Amygdala (tissue), 56 donors: ENCODE results near the gene B3GALT5.
A peak's percentile ranks its signal among the peaks of the same experiment; 100 is the strongest.
"Not testable (repeated sequence)": the region's sequence is repeated elsewhere in the genome, so short reads cannot be mapped to it uniquely, and the experiment has no call there.

Experiments
- DNase-seq, 56 donors: peaks; one replicate each; lab custom pipeline; 2025; lab: John Stamatoyannopoulos, UW

Gene B3GALT5

GRCh38 chr21:39612233-39613040 lies at the start of gene B3GALT5:
B3GALT5 (plus strand) TSS chr21:39612940; CDS start chr21:39660560, 47,620 bp downstream.
- DNase-seq: peak in 9 of 56 donors; percentile 18 to 44 (median 24)

- peak in 44 of 56 donors; percentile 5 to 67 (median 31) for DNase-seq
These were observed 48.5 kb upstream of the B3GALT5 start for GRCh38 chr21:39564200-39564599.

GRCh38 chr21:39567180-39567972 lies 45.4 kb upstream of the B3GALT5 start:
- no peak for DNase-seq

DNA sequence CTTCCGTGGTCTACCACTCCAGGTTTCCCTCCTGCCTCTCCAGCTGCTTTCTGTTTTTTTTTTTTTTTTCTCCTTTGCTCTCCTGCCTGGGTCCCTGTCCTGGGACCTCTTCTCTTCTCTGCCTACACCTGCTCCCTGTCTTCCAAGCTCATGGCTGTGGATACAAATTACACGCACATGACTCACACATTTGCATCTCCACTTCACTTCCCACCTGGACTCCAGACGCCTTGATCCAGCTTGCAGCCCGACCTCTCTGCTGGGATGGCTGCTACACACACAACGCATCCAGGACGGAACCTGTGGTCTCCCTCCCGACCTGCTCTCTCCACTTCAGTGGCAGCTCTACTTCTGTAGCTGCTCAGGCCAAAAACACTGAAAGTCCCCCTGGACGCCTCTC lies 44.4 kb upstream of the B3GALT5 start:
- no peak for DNase-seq

GRCh38 chr21:39575775-39576174 lies 37.0 kb upstream of the B3GALT5 start:
- no peak for DNase-seq

- no peak for DNase-seq
These were observed 36.1 kb upstream of the B3GALT5 start for GRCh38 chr21:39576518-39577128.

DNA sequence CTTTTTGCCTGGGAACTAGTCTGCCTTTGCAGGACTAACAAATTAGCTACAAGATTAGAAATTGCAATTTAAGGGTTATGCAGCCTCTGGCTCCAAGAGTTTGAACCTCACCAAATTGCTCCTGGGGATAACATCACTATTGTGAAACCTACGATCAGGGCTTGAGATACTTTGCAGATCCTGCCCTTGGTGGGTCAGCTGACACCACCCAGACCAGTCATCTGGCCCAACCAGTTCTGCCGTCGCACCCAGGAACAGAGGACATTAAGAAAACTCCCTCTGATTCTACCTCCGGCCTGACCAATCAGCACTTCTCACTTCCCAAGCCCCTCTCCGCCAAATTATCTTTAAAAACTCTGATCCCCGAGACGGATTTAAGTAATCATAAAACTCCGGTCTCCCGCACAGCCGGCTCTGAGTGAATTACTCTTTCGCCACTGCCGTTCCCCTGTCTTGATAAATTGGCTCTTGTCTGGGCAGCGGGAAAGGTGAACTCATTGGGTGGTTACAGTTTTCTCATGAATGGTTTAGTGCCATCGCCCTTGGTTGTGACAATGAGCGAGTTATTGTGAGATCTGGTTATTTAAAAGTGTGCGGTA lies 32.9 kb upstream of the B3GALT5 start:
- no peak for DNase-seq

DNA sequence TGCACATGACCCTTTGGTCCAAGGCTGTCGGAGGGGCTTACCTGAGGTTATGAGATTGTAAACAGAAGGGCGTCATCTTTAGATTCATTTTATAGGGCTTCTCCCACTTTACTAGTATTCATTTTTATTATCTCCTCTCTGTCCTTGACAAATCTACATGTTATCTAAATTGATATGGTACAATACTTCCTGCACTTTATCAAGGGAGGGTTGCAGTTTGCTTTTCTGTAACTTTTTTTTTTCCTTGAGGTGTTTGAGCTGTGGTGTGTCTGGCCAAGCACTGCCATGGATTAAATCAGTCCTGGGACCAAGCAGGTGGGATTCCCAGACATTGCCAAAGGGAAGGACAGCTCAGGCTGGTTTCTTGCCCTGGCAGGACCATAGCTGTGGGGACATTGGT lies 32.0 kb upstream of the B3GALT5 start:
- DNase-seq: no peak

- no peak for DNase-seq
These were observed 31.3 kb upstream of the B3GALT5 start for GRCh38 chr21:39581414-39581813.

GRCh38 chr21:39582749-39583148 lies 30.0 kb upstream of the B3GALT5 start:
- no peak for DNase-seq

GRCh38 chr21:39583586-39583985 lies 29.2 kb upstream of the B3GALT5 start:
- DNase-seq: not testable (repeated sequence)

- DNase-seq: no peak
These were observed 25.4 kb upstream of the B3GALT5 start for GRCh38 chr21:39587376-39587775.

GRCh38 chr21:39588884-39589283 lies 23.9 kb upstream of the B3GALT5 start:
- no peak for DNase-seq

- no peak for DNase-seq
These were observed 19.2 kb upstream of the B3GALT5 start for GRCh38 chr21:39593522-39593921.

DNA sequence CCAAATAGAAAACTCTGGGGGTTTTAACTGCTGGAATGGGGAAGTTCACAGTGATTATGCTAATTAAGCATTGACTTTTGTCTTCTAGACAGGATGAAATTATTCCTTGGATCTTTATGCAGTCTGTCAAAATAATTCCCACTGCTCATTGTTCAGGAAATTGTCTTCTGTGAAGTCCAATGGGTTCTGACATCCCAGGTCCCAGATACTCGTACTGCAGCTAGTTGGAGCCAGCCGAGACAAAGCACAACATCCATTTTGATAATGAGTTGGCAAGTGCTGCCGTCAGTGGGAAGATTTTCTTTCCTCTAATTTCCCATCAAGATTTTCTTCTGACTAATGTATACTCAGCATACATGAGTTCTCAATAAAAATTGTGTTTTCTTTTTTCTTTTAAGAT lies 17.3 kb upstream of the B3GALT5 start:
- DNase-seq: no peak

GRCh38 chr21:39597595-39597994 lies 15.1 kb upstream of the B3GALT5 start:
- peak in 3 of 56 donors; percentile 5 to 20 (median 9) for DNase-seq

- no peak for DNase-seq
These were observed 13.4 kb upstream of the B3GALT5 start for GRCh38 chr21:39599191-39599970.

DNA sequence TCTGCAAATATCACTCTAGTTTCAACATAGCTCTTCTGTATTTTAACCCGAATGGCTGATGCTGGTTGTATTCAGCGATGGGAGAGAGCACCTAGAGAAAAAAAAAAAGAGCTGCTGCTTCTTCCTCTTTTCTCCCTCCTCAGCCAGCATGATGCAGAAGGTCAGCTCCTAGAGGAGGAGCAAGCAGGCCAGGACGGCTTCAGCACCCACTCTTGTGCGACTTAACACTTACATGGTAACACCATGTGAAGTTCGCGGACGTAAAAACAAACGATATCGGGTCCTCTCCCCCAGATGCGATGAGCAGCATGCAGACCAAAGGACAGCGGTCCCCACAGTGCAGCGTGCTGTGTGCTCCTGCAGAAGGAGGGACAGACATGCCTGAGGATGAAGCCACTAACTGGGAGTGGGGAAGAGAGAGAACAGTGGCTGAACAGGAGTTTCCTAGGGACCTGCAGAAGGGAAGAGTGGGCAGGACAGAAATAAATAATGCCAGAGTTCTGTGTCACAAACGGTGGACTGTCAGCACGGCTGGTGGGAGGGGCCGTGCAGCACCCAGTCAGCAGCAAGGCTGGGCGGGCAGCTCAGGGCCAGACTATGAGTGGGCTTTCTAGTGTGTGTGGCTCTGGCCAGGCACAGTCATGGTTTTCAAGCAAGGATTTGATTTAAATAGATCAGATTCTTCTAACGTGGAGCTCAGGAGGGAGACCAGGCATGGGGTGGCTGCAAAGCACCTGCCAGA lies 11.4 kb upstream of the B3GALT5 start:
- no peak for DNase-seq

DNA sequence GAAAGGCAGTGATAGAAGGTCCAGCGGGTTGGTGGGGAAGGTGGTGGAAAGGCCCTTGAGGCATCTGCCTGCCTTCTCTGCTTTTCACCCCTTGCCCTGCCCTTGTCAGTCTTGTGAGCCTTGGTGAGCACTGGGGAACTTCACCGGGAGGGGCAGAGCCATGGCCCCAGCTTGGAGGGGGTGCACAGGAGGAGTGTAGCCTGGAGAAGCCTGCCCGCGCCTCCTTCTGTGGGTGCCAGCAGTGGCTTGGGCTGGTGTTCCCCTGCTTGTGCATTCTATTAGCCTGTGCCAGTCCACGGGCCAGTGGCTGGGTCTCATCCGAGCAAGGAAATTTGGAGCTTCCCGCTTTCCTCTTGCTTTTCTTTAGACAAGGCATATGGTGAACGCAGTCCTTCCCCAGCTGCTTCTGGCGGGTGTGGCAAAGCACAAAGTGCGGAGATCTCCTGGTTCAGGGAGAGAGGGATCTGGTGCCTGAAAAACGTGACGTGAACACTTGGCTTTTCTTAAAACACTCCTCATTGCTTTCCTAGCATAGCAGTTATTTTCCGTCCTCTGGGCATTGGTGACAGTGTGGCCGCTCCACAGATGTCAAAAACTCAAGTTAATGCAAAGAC lies 10.6 kb upstream of the B3GALT5 start:
- DNase-seq: no peak
